Measurements from ENCODE around the gene CCSER1.

GRCh38 chr4:90641861-90642599 is 514.8 kb downstream of the CCSER1 start:
- TF ChIP-seq CTCF (IDR thresholded peaks at IDR 0.05) (no peak), EP300 (IDR thresholded peaks at IDR 0.05) (no peak)

All from upper lobe of left lung (tissue), 4 donors.